Measurements from ENCODE around the gene ASPSCR1. TPM values are rescaled to one million over a fixed set of nuclear protein-coding genes. Genes with fewer than 3 reads are reported as not detected.
"Not testable (repeated sequence)": the region's sequence is repeated elsewhere in the genome, so short reads cannot be mapped to it uniquely, and the experiment has no call there.

The ASPSCR1 gene
- total RNA-seq, 1 donor from 2014 or later = 24.1 TPM

DNA sequence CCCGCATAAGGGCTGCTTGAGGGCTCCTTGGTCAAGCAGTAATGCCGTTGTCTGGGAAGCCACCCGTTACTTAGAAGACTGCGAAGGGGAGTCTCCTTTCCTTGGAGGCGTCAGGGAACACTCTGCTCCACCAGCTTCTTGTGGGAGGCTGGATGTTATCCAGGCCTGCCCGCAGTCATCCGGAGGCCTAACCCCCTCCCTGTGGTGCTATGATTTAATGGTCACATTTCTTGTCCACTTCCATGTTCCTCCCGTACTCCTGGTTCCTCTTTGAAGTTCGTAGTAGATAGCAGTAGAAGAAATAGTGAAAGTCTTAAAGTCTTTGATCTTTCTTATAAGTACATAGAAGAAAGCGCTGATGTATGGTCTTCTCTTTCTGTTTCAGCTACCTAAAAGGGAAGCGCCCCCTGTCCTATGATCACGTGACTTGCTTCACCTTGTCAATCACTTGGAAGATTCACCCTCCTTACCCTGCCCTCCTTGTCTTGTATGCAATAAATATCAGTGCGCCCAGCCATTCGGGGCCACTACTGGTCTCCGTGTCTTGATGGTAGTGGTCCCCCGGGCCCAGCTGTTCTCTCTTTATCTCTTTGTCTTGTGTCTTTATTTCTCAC is 61.5 kb downstream of the ASPSCR1 start:
- DNase-seq (ENCODE audit: low spot score) = not testable (repeated sequence)

DNA sequence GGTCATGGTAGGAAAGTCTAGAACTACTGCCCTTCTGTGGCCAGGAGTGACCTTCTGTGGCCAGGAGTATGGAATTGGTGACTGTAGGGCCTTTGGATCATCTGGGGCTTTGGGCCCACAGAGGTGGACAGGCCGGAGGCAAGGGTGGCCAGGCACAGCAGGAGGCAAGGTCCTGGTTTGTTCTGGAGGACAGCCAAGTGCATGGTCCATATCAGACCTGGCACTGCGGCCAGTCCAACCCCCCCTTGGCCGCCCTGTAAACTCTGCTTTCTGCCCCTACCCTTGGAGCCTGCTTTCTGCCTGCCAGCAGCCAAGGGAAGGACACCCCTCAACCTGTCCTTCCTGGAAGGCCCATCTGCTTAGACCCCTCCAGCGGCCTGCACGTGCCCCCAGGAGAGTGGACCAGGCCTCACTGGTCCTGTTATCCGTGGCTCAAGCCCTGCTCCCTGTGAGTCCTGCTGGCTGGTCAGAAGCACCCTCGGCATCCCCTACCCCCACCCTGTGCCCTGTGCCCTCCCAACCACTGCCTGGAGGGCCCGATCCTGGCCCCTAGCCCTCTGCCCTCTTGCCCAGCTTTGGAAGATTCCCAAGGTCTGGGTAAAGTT is 62.4 kb downstream of the ASPSCR1 start:
- no peak for DNase-seq (ENCODE audit: low spot score)

DNA sequence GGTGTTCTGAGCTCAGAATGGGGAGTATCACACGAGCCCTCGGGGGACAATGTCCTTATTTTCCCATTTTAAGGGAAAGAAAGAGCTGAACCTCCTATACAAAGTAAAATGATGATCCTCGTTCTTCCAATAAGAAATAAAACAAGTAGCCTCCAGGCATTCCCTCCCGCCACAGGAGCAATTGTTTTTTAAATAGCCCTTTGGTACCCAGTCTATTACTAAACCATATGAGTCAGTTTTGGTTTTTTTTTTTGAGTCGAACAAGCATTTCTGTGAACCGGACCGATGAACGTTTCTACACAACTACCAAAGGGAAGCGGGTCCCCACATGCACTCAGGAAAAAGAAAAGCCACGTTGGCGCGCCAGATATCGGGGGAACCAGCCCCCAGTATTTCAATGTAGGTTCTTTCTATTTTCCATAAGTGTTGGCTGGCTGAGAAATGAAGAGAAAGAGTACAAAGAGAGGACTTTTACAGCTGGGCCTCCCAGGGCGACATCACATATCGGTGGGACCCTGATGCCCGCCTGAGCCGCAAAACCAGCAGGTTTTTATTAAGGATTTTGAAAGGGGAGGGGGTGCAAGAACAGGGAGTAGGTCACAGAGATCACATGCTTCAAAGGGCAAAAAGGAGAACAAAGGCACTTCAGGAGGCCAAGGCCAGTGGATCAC is 63.9 kb downstream of the ASPSCR1 start:
- DNase-seq (ENCODE audit: low spot score) = no peak

DNA sequence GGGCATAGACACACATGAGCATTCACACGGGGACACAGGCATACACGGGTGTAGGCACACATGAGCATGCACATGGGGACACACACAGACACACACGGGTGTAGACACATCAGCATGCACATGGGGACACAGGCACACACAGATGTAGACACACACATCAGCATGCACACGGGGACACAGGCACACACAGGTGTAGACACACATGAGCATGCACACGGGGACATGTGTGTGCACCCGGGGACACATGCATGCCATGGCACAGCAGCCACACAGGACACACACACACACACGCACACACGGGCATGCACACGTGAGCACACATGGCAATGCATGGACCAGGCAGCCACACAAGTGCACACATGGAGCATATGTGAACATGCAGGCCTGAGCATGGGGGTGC is 65.2 kb downstream of the ASPSCR1 start:
- no peak for DNase-seq (ENCODE audit: low spot score)

DNA sequence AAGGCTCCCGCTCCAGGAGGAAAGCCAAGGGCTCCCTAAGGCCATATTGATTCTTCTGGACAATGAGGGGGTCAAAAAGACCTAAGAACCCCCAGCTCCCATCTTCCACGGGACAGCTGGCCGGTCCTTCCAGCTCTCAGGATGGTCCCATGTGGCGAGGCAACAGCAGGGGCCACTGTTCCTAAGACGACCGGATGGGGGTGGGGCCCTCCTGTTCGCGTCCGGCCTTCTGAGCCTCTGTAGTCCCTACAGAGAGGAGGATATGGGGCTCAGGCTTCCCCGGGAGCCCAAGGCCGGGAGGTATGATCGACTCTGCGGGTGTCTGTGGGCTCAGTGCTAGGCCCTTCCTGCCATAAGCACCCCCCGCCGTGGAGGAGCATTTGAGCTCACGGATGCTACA is 66.1 kb downstream of the ASPSCR1 start:
- DNase-seq (ENCODE audit: low spot score) = no peak

DNA sequence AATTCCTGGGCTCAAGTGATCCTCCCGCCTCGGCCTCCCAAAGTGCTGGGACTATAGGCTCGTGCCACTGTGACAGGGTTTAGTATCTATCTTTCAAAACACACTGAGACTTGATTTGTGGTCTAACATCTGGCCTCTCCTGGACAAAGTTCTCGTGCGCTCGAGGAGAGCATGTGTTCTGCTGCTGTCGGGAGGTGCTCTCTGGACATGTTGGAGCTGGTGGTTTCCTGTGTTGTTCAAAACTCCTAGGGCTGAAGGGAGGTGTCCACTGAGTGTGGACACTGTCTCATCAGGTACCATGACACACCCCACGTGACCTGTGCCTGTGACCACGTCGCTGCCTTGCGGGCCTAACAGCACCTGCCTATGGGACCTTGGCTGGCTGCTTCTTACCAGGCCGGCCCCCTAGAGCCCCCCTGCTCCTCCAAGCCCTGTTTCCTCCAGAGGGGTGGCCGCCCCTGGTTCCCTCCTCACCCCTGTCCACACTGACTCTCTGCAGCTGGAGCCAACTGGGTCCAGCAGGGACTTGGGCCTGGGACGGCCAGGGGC is 68.6 kb downstream of the ASPSCR1 start:
- no peak for DNase-seq (ENCODE audit: low spot score)

DNA sequence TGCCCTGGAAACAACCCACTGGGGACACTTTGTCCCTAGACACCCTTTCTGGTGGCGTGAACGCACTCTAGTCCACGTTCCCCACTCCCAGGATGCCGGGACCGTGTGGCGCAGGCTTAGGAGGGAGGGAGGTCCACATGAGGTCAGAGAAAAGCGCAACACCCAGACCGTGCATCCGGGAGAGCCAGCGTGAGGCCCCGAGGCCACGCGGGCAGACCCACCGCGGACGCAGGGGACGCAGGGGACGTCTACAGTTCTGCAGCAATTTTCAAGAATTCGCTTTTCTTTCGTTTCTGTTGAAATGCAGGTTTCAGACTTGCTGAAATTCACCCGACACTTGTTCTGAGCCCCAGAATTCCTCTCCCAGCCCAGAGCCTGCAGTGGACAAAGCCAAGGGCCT is 69.5 kb downstream of the ASPSCR1 start:
- no peak for DNase-seq (ENCODE audit: low spot score)

DNA sequence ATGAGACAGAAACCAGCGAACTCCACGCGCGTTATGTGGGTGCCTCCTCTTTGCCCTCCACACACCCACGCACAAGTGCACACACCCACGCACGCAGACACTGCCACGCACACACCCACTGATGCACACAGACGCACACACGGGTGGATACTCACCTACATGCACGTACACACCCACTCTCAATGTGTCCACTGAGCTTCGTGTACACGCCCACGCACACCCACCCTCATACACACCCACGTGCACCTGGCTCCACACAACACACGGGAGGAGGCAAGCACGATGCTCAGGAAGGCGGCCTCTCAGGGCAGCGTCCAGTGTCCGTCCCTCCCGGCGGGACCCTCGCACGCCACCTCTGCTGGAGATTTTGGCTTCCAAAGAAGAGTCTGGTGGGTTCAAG is 70.0 kb downstream of the ASPSCR1 start:
- DNase-seq (ENCODE audit: low spot score) = no peak

DNA sequence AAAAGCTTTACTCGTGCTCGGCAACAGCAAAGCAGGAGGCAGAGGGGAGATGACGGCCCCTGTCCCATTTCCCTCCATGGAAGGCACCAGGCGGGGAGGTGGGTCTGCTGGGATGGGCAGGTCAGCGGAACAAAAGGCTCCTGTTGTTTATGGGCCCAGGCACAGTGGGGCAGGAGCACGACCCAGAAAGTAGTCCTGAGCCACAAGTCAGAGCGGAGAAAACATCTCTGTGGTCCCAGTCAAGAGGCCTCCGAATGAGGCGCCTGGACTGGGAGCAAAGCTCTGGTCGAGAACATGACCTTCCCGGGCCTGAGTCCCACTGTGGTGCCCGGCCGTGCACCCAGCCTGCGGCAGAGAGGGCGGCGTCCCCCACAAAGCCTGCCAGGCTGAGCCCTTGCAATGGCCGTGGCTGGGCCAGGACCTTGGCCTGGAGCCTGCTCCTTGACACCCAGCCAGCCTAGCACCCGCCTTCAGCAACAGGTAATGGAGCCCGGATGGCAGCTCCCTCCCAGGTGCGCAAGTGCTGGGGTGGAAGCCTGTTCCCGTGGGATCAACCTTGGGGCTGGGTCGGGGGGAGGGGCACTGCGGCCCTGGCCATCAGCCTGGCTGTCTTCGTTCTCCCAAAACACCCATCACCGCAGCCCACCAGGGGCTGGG is 70.6 kb downstream of the ASPSCR1 start:
- DNase-seq (ENCODE audit: low spot score) = no peak

DNA sequence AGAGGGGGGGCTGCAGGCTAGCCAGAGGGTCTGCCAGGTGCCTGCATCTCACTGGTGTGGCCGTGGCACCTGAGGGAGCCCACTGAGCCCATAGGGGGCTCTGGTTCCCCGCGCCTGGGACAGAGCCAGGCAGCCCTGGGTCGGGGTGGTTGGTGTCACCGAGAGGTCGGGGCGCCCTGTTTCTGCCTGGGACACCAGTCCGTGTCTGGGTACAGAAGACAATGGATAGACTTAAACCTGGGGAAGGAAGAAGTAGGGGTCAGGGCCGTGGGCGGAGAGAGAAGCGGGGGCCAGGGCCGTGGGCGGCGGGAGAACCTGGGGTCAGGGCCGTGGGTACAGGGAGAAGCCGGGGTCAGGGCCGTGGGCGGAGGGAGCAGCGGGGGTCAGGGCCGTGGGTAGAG is 71.1 kb downstream of the ASPSCR1 start:
- no peak for DNase-seq (ENCODE audit: low spot score)

DNA sequence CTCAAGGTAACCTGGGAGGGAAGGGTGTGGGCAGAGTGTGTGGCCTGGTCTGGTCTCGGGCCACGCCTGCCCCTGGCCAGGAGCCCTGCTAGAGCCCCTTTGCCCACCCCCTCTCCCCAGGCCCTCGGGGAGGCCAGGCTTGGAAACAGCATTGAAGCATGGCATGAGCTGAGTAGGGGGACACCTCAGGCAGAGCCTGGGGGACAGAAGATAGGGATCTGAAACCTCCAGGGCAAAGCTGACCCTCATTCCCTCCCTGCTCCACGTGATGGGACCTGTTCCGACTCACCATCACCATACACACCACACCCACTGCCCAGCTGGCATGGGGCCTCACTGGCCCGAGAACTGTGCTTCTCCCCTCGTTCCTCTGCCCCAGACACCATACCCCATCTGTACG is 71.7 kb downstream of the ASPSCR1 start:
- no peak for DNase-seq (ENCODE audit: low spot score)

DNA sequence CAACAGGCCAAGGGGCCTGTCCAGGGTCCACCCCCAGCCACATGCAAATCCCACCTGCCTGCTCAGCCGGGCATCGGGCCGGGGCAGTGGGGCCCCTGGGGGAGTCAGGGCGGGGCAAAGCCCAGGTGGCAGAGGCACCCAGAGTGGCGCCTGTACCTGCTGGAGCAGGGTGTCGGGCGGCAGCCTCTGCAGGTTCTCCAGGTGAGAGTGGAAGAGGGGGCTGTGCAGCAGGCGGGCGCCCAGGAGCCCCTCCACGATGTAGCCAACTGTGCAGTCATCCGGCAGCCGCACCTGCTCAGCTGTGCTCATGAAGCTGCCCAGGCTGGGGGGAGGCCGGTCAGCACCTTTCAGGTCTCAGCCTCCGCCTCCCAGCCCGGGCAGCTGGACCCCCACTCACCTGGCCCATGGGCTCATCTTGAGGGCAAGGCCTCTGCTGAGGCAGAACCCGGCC is 72.1 kb downstream of the ASPSCR1 start:
- DNase-seq (ENCODE audit: low spot score) = no peak

DNA sequence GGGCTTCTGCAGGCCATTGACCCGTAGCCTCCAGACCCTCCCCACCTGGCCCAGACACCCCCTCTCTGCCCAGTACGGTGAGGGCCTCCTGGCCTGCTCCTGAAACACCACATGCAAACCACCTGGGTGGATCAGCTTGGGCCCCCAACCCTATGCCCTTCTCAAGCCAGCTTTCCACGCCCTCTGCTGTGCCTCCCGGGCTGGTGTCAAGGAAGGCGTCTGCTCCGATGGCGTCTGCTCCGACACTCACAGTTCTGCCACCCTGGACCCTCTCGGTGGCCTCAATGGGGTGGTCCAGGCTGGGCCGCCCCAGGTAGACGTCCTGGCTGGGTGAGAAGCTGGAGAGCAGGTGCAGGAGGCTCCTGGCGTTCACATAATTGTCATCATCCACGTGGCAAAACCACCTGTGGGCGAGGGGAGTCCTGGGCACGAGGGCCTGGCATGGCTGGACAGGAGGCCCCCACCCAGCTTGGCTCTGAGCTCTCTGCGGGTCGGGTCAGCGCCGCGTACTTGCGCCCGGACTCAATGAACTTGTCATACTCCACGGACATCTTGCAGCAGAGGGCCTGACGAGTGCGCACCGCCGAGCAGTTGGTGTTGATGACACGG is 72.8 kb downstream of the ASPSCR1 start:
- DNase-seq (ENCODE audit: low spot score) = no peak

DNA sequence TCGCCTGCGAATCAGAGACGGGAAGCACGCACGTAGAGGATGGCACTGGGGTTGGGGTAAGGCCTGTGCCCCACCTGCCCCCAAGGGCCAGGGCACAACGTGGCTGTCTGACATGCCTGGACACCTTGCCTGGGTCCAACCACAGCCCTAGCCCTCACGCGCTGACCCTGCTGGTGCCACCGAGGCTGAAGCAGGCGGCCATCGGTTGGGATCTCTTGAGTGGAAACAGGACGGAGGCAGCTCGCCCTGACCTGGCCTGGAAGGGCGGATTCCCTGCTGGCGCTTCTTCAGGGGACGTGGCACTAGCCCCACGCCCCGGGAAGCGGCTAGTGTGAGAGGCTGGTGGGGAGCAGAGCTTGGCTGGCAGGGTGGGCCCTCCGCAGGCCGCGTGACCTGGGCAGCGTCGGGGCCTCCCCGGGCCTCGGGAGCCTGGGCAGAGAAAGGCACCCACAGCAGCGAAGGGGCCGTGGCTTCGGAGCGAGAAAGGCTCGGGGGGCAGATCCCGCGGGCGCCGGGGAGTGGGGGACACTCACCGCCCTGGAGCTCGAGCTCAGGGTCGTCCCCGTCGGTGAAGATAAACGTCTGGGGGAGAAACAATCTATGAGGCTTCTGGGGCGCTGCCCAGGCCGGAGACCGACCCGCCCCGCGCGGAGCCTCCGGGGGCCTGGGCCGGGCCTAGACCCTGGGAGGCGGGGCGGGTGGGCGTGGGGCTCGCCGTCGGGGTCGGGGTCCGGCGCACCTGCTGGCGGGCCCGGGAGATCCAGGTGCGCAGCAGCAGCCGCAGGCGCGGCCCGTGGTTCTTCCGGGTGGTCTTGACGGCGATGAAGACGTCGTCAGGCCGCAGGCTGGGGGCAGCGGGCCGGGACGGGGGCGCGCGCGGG is 73.6 kb downstream of the ASPSCR1 start:
- DNase-seq (ENCODE audit: low spot score) = peak; percentile 24

DNA sequence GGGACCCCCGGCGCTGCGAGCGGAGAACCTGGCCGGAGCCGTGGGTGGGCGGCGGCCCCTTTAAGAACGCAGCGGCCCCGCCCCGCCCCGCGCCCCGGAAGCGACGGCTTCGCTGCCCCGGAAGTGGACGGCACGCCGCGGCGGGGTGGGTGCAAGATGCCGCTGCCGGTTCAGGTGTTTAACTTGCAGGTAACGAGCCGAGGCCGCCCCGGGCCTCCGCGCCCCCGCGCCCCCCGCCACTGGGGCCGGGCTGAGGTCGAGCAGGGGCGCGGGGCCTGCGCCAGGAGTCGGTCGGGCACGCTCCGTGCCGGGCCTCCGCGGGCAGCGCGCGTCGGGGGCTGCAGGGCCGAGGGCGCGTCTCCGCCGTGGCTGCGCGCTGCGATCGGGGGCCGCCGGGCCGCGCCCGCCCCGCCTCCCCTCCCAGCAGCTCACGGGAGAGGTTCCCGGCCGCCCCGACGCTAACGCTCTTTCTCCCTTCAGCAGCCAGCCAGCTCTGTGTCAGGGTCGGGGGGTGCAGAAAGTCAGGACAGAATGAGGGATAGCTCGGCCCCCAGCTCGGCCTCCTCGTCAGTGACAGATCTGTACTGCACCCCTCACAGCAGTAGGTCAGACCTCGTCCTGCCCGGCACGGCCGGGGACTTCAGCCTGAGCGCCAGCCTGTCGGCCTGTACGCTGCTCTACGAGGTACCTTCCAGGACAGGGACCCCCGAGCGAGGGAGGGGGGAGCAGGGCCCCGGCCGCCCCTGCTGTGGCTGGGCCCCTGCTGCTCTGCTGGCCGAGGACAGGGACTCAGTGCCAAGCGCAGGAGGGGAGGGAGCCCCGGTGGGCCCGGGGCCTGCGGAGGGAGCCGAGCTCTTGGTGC is 74.6 kb downstream of the ASPSCR1 start, which contains the start of the genes GPS1 and RFNG:
Gene GPS1, plus strand, starts transcription at position 123 of the 862 bp plus-strand sequence. Its CDS starts 34 bp downstream, at position 157.
Gene RFNG, minus strand, starts transcription at position 36 of the 862 bp plus-strand sequence. CDS start 45 bp downstream, outside the sequence.
- peak; percentile 69 for DNase-seq (ENCODE audit: low spot score)

DNA sequence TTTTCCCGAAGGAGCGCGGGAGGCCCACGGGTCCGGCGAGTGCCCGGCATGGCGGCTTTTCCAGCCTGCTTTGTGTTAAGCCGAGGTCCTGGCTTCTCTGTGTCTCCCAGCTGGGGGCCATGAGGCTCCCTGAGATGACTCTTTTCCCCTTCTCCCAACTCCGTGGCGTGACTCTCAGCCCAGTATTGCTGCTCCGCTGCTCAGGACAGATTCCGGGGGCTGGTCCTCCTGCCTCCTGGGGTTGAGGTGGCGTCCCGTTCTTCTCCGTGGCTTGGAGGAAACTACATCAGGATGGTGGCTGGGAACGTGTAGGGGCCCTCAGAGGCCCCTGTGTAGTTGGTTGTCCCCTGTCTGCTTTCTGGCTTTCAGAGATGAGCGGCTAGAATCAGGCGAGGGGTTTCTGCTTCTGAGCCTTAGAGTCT is 75.2 kb downstream of the ASPSCR1 start:
- DNase-seq (ENCODE audit: low spot score) = no peak

DNA sequence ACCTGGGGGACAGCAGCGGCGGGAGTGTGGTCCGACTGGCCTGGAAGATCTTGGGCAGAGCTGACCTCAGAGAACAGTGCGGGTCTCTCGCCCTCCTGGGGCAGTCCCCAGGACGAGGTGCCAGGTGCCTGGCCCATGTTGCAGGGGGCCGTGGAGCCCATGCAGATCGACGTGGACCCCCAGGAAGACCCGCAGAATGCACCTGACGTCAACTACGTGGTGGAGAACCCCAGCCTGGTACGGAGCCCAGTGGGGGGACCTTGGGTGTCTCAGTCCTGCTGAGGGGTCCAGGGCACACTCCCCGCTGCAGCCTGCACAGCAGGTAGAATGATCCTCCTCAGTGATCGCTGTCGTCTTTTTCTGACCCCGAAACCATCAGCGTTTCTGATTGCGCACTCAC is 75.7 kb downstream of the ASPSCR1 start:
- no peak for DNase-seq (ENCODE audit: low spot score)

DNA sequence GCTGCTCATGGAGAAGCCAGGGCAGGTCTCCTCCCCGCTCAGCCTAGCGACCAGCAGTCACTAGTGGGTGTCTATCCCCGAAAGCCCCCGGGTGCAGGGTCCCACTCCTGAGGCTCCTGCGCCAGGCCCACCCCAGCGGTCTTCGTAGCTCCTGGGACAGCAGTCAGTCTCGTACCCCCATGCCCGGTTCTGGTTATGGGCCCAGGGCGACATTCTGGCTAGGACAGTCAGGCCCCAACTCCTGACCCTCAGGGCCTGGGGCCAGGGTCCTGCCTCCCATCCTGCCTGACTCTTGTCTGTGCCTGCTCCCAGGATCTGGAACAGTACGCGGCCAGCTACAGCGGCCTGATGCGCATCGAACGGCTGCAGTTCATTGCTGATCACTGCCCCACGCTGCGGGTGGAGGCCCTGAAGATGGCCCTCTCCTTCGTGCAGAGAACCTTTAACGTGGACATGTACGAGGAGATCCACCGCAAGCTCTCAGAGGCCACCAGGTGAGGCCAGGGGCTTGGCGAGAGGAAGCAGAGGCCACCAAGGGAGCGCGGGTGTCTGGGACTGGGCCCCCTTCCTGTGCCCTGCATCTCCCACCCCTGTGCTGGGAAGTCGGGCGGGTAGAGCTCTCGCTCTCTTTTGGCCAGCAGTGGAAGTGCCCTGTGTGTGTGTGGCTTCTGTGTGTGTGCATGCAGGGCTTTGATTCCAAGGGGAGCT is 76.3 kb downstream of the ASPSCR1 start:
- no peak for DNase-seq (ENCODE audit: low spot score)
